Activated B cell treated with CpG ODN at 0.5 μM for 24 hours (primary cell): ENCODE measurements around the gene MYH7B. TPM values are rescaled to one million over a fixed set of nuclear protein-coding genes. Genes with fewer than 3 reads are reported as not detected.

ENCODE experiments used
- ATAC-seq: fragments of 200-7000 bp; cut with Tn5 transposase; one replicate; pipeline ENCODE4 v1.10.0; 2021; ENCODE audit warnings: low read depth, mild to moderate bottlenecking, moderate library complexity
- CTCF ChIA-PET: fragments of 350-600 bp; sonication (Branson Sonifier 250); formaldehyde crosslinking; loops from one replicate; lab custom pipeline; 2021; ENCODE audit warnings: antibody characterized with exemption; lab: Charles Lee
- POLR2A ChIA-PET: fragments of 350-600 bp; sonication (Branson Sonifier 250); formaldehyde crosslinking; loops from one replicate; lab custom pipeline; 2021; ENCODE audit warnings: antibody characterized with exemption; lab: Charles Lee
- DNase-seq: peaks from one replicate; pipeline ENCODE4 v3.0.0; 2022
- H3K27ac Mint-ChIP-seq: one replicate; pipeline ENCODE4 v1.8.0; 2020; ENCODE audit warnings: mixed read lengths
- H3K27me3 Mint-ChIP-seq: one replicate; pipeline ENCODE4 v1.8.0; 2021; ENCODE audit warnings: mixed read lengths
- H3K36me3 Mint-ChIP-seq: one replicate; pipeline ENCODE4 v1.8.0; 2021; ENCODE audit warnings: low read depth, mixed read lengths
- H3K4me1 Mint-ChIP-seq: one replicate; pipeline ENCODE4 v1.8.0; 2021; ENCODE audit warnings: mixed read lengths
- H3K4me3 Mint-ChIP-seq: one replicate; pipeline ENCODE4 v1.8.0; 2020; ENCODE audit warnings: mild to moderate bottlenecking, mixed read lengths
- H3K9me3 Mint-ChIP-seq: one replicate; pipeline ENCODE4 v1.8.0; 2020; ENCODE audit warnings: mixed read lengths
- CTCF ChIP-seq: fragments of 200-600 bp; IDR thresholded peaks from one replicate; pipeline ENCODE4 v1.8.0; 2022; ENCODE audit warnings: antibody characterized with exemption, mild to moderate bottlenecking
- intact Hi-C: fragments of 100-400 bp; cut with micrococcal nuclease; formaldehyde crosslinking; loops from one replicate; pipeline ENCODE4 v1.15.1; 2024
- total RNA-seq: library from RNA; stranded (reverse); gene quantifications from 2 replicates; pipeline ENCODE4 v1.2.3, GENCODE V29; 2022

Gene MYH7B
- total RNA-seq, 1 donor from 2014 or later: 0.35 TPM

DNA sequence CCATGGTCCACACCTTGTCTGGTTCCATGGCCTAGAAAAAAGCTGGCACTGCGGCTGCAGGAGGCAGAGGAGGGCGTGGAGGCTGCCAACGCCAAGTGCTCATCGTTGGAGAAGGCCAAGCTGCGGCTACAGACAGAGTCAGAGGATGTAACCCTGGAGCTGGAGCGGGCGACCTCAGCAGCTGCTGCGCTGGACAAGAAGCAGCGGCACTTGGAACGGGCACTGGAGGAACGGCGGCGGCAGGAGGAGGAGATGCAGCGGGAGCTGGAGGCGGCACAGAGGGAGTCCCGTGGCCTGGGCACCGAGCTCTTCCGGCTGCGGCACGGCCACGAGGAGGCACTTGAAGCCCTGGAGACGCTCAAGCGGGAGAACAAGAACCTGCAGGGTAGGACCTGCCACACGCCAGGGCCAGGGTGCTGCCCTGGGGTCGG is 43.4 kb downstream of the MYH7B start:
- Mint-ChIP-seq H3K27me3 (no peaks in the 10 kb centered on the region), H3K36me3 (peaks cover 86% of the 10 kb centered on the region), H3K9me3 (no peaks in the 10 kb centered on the region), H3K4me1 (peaks cover 3% of the 10 kb centered on the region), H3K4me3 (no peak overlapping the region), H3K27ac (no peak overlapping the region)
- CTCF ChIA-PET: no interaction called here
- no peak for DNase-seq
- POLR2A ChIA-PET: no interaction called here
- intact Hi-C loops: no loop called here
- ATAC-seq: no peak
- no peak for TF ChIP-seq CTCF

DNA sequence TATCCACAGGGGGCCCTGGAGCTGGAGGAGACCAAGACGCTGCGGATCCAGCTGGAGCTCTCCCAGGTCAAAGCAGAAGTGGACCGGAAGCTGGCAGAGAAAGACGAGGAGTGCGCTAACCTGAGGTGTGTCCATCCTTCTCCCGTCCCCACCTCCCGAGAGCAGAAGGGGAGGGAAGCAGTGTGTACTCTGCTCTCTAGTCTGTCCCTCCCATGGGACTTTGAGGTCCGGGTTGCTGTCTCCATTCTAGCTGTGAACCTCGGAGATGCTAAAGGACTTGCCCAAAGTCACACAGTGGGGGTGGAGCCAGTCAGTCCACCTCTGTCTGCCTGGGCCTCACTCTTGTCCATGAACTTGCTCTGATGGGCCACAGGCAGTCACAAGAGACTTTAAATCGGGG is 44.1 kb downstream of the MYH7B start:
- no peak for TF ChIP-seq CTCF
- CTCF ChIA-PET: no interaction called here
- no peak for DNase-seq
- intact Hi-C loops: loop anchor here (5.0 kb wide), 1 partner anchor 122 kb away; the partner anchor contains the start of gene ACSS2
- Mint-ChIP-seq H3K4me3 (no peak overlapping the region), H3K9me3 (no peaks in the 10 kb centered on the region), H3K4me1 (peaks cover 3% of the 10 kb centered on the region), H3K36me3 (peaks cover 88% of the 10 kb centered on the region), H3K27me3 (no peaks in the 10 kb centered on the region), H3K27ac (no peak overlapping the region)
- no peak for ATAC-seq
- POLR2A ChIA-PET: no interaction called here

DNA sequence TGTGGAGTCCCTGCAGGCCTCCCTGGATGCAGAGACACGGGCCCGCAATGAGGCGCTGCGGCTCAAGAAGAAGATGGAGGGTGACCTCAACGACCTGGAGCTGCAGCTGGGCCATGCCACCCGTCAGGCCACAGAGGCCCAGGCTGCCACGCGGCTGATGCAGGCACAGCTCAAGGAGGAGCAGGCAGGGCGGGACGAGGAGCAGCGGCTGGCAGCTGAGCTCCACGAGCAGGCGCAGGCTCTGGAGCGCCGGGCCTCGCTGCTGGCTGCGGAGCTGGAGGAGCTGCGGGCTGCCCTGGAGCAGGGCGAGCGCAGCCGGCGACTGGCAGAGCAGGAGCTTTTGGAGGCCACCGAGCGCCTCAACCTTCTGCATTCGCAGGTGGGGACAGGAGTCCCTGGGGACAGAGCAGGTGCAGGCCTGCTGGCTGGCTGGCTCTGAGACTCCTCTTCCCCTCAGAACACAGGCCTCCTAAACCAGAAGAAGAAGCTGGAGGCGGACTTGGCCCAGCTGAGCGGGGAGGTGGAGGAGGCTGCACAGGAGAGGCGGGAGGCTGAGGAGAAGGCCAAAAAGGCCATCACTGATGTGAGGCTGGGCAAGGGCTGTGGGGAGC is 44.7 kb downstream of the MYH7B start:
- ChIA-PET CTCF (interaction anchor here (1.7 kb wide), 1 partner anchor 128 kb away, joined by 4 read pairs; the partner anchor contains the start of gene GGT7), POLR2A (interaction anchor here (0.5 to 0.9 kb wide), 2 partner anchors 44 to 742 kb away, joined by 3 read pairs; no protein-coding TSS in a partner anchor)
- H3K27me3 Mint-ChIP-seq: no peaks in the 10 kb centered on the region
- H3K4me3 Mint-ChIP-seq: no peak overlapping the region
- DNase-seq (no peak), ATAC-seq (no peak)
- intact Hi-C loops: loop anchor here (5.0 kb wide), 1 partner anchor 123 kb away; the partner anchor contains the start of gene ACSS2
- TF ChIP-seq CTCF: no peak
- peaks cover 3% of the 10 kb centered on the region for H3K4me1 Mint-ChIP-seq
- H3K9me3 Mint-ChIP-seq: no peaks in the 10 kb centered on the region
- H3K36me3 Mint-ChIP-seq: peaks cover 90% of the 10 kb centered on the region
- H3K27ac Mint-ChIP-seq: no peak overlapping the region

DNA sequence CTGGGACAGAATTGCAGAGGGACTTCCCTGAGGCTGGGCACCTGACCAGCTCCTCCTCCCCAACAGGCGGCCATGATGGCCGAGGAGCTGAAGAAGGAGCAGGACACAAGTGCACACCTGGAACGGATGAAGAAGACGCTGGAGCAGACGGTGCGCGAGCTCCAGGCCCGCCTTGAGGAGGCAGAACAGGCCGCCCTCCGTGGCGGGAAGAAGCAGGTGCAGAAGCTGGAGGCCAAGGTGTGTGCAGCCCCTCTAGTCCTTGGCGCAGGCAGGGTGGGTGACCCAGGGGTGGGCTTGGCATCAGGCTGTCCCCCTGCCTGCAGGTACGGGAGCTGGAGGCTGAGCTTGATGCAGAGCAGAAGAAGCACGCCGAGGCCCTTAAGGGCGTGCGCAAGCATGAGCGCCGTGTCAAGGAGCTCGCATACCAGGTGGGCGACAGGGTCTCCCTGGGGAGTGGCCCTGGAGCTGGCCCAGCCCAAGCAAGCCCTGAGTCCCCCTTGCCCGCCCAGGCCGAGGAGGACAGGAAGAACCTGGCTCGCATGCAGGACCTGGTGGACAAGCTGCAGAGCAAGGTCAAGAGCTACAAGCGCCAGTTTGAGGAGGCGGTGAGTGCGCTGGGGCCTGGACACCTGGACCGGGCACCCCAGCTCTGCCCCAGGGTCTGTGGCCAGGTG is 45.4 kb downstream of the MYH7B start:
- peaks cover 3% of the 10 kb centered on the region for H3K4me1 Mint-ChIP-seq
- intact Hi-C loops: loop anchor here (5.0 kb wide), 1 partner anchor 124 kb away; the partner anchor contains the start of gene ACSS2
- no peak overlapping the region for H3K27ac Mint-ChIP-seq

More for the DNA sequence above, 45.4 kb downstream of the MYH7B start:
- DNase-seq (no peak), ATAC-seq (no peak)
- Mint-ChIP-seq H3K9me3 (no peaks in the 10 kb centered on the region), H3K36me3 (peaks cover 93% of the 10 kb centered on the region), H3K27me3 (no peaks in the 10 kb centered on the region), H3K4me3 (no peak overlapping the region)
- TF ChIP-seq CTCF: no peak
- CTCF ChIA-PET: interaction anchor here (1.7 kb wide), 1 partner anchor 128 kb away, joined by 4 read pairs; the partner anchor contains the start of gene GGT7
- POLR2A ChIA-PET: interaction anchor here (0.5 to 0.9 kb wide), 4 partner anchors 31 to 741 kb away, joined by 3 to 6 read pairs (median 4); no protein-coding TSS in a partner anchor
